MCF 10A (cell line): Measurements from ENCODE around the gene TRH. TPM values are rescaled to one million over a fixed set of nuclear protein-coding genes. Genes with fewer than 3 reads are reported as not detected.
A peak's percentile ranks its signal among the peaks of the same experiment; 100 is the strongest.

Experiments
- BruUV-seq: library from RNA; stranded (reverse); fragments of 400-500 nt; replicated peaks from 2 replicates; lab custom pipeline; 2021; lab: Mats Ljungman, UMichigan
- CTCF ChIA-PET: fragments of 300-600 bp; sonication (Branson Sonifier 250); formaldehyde crosslinking; extraction: SDS; loops from one replicate; lab custom pipeline; 2021; ENCODE audit warnings: antibody characterized with exemption, inconsistent platforms; lab: Yijun Ruan, JAX
- POLR2A ChIA-PET: fragments of 300-600, 350-650 bp; sonication (Branson Sonifier 250); formaldehyde crosslinking; extraction: SDS; loops from one replicate; lab custom pipeline; 2020; ENCODE audit warnings: antibody characterized with exemption, inconsistent platforms; lab: Yijun Ruan, JAX
- DNase-seq: peaks from one replicate; pipeline ENCODE4 v3.0.0-alpha.2; 2018; ENCODE audit not compliant: unreplicated experiment
- H3K27ac Mint-ChIP-seq: one replicate; pipeline ENCODE4 v1.8.0; 2022; ENCODE audit warnings: mild to moderate bottlenecking, low read depth, mixed read lengths; ENCODE audit not compliant: unreplicated experiment
- H3K27me3 Mint-ChIP-seq: one replicate; pipeline ENCODE4 v1.8.0; 2022; ENCODE audit warnings: mixed read lengths; ENCODE audit not compliant: insufficient read depth, unreplicated experiment
- H3K36me3 Mint-ChIP-seq: one replicate; pipeline ENCODE4 v1.8.0; 2022; ENCODE audit warnings: mild to moderate bottlenecking, moderate library complexity, mixed read lengths; ENCODE audit not compliant: insufficient read depth, unreplicated experiment
- H3K4me1 Mint-ChIP-seq: one replicate; pipeline ENCODE4 v1.8.0; 2022; ENCODE audit warnings: mixed read lengths; ENCODE audit not compliant: insufficient read depth, unreplicated experiment
- H3K4me3 Mint-ChIP-seq: one replicate; pipeline ENCODE4 v1.8.0; 2022; ENCODE audit warnings: mild to moderate bottlenecking, moderate library complexity, mixed read lengths; ENCODE audit not compliant: unreplicated experiment
- H3K9me3 Mint-ChIP-seq: one replicate; pipeline ENCODE4 v1.8.0; 2022; ENCODE audit warnings: mixed read lengths; ENCODE audit not compliant: unreplicated experiment
- intact Hi-C: fragments of 100-400 bp; cut with micrococcal nuclease; formaldehyde crosslinking; loops from 2 replicates; pipeline ENCODE4 v1.14.1; 2022
- total RNA-seq: library from RNA; stranded (reverse); gene quantifications from 2 replicates; pipeline ENCODE4 v1.2.3, GENCODE V29; 2022
- TF ChIP-seq, protein P1 (sequence below): fragments of 200-600 bp; IDR thresholded peaks from one replicate; pipeline ENCODE4 v1.8.0; 2022; ENCODE audit warnings: antibody characterized with exemption, mild to moderate bottlenecking; ENCODE audit not compliant: unreplicated experiment

TRH gene
- total RNA-seq, 1 experiment from 2014 or later: not detected

DNA sequence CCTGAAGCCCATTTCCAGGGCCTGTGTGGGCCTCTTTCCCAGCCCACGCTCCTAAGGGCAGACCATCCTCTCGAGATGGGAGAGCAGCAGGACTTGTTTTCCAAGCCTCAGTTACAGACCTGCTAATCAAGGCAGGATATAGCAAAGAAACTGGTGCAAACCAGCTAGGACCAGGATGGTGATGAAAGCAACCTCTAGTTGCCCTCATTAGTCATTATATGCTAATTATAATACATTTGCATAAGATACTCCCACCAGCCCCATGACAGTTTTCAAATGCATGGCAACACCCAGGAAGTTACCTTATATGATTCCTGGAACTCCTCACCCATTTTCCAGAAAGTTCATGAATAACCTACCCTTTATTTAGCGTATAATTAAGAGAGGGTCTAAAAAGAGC lies 34.4 kb upstream of the TRH start:
- BruUV-seq: no TSS peak
- Mint-ChIP-seq H3K9me3 (no peaks in the 10 kb centered on the region), H3K4me1 (peaks cover 9% of the 10 kb centered on the region), H3K36me3 (peaks cover 15% of the 10 kb centered on the region), H3K4me3 (no peak overlapping the region), H3K27me3 (peaks cover 13% of the 10 kb centered on the region), H3K27ac (no peak overlapping the region)
- CTCF ChIA-PET: interaction anchor here (0.9 to 5.6 kb wide), 8 partner anchors 9 to 291 kb away, joined by 3 to 67 read pairs (median 5); no protein-coding TSS in a partner anchor
- POLR2A ChIA-PET: interaction anchor here (1.2 kb wide), 1 partner anchor 8 kb away, joined by 3 read pairs; no protein-coding TSS in a partner anchor
- TF ChIP-seq, protein P1, sequence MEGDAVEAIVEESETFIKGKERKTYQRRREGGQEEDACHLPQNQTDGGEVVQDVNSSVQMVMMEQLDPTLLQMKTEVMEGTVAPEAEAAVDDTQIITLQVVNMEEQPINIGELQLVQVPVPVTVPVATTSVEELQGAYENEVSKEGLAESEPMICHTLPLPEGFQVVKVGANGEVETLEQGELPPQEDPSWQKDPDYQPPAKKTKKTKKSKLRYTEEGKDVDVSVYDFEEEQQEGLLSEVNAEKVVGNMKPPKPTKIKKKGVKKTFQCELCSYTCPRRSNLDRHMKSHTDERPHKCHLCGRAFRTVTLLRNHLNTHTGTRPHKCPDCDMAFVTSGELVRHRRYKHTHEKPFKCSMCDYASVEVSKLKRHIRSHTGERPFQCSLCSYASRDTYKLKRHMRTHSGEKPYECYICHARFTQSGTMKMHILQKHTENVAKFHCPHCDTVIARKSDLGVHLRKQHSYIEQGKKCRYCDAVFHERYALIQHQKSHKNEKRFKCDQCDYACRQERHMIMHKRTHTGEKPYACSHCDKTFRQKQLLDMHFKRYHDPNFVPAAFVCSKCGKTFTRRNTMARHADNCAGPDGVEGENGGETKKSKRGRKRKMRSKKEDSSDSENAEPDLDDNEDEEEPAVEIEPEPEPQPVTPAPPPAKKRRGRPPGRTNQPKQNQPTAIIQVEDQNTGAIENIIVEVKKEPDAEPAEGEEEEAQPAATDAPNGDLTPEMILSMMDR: no peak
- intact Hi-C loops: loop anchor here (5.0 kb wide), 1 partner anchor 157 kb away; no protein-coding TSS in a partner anchor
- DNase-seq: no peak

DNA sequence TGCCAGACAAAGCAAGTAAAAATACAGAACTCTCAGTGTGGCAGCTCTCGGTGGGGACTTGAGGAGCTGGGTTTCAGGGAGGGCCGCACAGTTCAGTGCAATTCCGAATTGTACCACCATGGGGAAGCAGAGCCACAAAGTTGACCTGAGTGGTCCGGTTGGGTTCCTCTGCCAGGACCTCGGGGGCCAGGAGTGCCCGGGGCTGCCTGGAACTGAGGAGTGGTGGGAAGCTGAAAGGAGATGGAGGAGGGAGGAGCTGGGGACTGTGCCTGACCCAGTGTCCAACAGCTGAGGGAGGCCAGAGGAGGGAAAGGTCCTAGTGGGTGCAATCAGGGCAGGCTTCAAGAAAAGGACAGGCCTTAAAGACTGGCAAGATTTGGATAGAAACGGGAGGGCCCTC lies 32.2 kb upstream of the TRH start:
- ChIA-PET POLR2A (interaction anchor here (0.6 to 1.2 kb wide), 3 partner anchors 62 to 449 kb away, joined by 3 to 4 read pairs (median 3); no protein-coding TSS in a partner anchor), CTCF (interaction anchor here (0.5 to 5.6 kb wide), 41 partner anchors 8 to 1021 kb away, joined by 3 to 67 read pairs (median 5); no protein-coding TSS in a partner anchor)
- Mint-ChIP-seq H3K4me1 (no peaks in the 10 kb centered on the region), H3K9me3 (no peaks in the 10 kb centered on the region), H3K4me3 (no peak overlapping the region), H3K27ac (no peak overlapping the region), H3K36me3 (peaks cover 15% of the 10 kb centered on the region), H3K27me3 (peaks cover 24% of the 10 kb centered on the region)
- DNase-seq: peak; percentile 56
- TF ChIP-seq, protein P1: peak; percentile 55
- intact Hi-C loops: loop anchor here (2.0 to 5.0 kb wide), 2 partner anchors 61 to 155 kb away; no protein-coding TSS in a partner anchor
- no TSS peak for BruUV-seq

DNA sequence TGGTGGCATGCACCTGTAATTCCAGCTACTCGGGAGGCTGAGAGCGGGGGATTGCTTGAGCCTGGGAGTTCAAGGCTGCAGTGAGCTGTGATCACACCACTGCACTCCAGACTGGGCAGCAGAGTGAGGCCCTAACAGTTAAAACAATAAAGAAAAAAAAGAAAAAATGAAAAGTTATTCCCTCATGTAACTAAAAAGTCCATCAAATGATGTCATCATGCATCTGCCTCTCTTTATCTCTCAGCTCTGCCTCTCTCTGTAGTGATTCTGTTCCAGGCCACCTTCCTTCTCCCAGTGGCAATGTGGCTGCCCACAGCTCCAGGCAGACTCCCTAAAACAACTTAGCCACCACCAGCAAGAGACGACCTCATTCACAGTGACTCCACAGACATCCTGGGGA lies 31.5 kb upstream of the TRH start:
- Mint-ChIP-seq H3K4me1 (no peaks in the 10 kb centered on the region), H3K27ac (no peak overlapping the region), H3K36me3 (peaks cover 9% of the 10 kb centered on the region), H3K9me3 (no peaks in the 10 kb centered on the region), H3K4me3 (no peak overlapping the region), H3K27me3 (peaks cover 31% of the 10 kb centered on the region)
- no peak for DNase-seq
- POLR2A ChIA-PET: no interaction called here
- CTCF ChIA-PET: interaction anchor here (0.5 to 5.6 kb wide), 31 partner anchors 9 to 950 kb away, joined by 3 to 67 read pairs (median 5); partner anchors contain the start of gene ATP2C1
- BruUV-seq: no TSS peak
- TF ChIP-seq, protein P1: no peak
- intact Hi-C loops: loop anchor here (2.0 to 5.0 kb wide), 2 partner anchors 60 to 154 kb away; no protein-coding TSS in a partner anchor

DNA sequence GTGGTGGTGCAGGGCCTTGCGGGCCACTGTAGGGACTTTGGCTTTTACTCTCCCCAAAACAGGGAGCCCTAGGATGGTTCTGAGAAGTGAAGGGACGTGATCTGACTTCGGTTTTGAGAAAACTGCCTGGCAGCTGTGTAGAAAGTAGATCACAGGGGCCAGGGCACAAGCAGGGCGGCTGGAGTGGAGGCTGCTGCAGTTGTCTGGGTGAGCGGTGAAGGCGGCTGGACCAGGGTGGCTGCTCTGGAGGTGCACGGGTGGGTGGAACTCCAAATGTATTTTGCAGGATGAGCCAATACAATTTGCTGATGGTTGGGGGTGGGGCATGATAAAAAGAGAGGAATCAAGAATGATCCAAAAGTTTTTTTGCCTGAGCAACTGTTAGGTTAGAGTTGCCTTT lies 29.8 kb upstream of the TRH start:
- Mint-ChIP-seq H3K27me3 (peaks cover 36% of the 10 kb centered on the region), H3K36me3 (peaks cover 6% of the 10 kb centered on the region), H3K9me3 (no peaks in the 10 kb centered on the region), H3K4me3 (no peak overlapping the region), H3K27ac (no peak overlapping the region), H3K4me1 (no peaks in the 10 kb centered on the region)
- ChIA-PET POLR2A (no interaction called here), CTCF (interaction anchor here (1.5 to 5.6 kb wide), 3 partner anchors 9 to 162 kb away, joined by 4 to 67 read pairs (median 41); no protein-coding TSS in a partner anchor)
- intact Hi-C loops: loop anchor here (5.0 kb wide), 1 partner anchor 153 kb away; no protein-coding TSS in a partner anchor
- TF ChIP-seq, protein P1: no peak
- DNase-seq: no peak
- BruUV-seq: no TSS peak
